DMS79 treated with DMSO at 0.1 percent for 48 hours (cell line): ENCODE measurements around the gene GCNA.
A peak's percentile ranks its signal among the peaks of the same experiment; 100 is the strongest.

ENCODE experiments used
- DNase-seq: peaks from one replicate; lab custom pipeline; 2025; lab: John Stamatoyannopoulos, UW

The GCNA gene

DNA sequence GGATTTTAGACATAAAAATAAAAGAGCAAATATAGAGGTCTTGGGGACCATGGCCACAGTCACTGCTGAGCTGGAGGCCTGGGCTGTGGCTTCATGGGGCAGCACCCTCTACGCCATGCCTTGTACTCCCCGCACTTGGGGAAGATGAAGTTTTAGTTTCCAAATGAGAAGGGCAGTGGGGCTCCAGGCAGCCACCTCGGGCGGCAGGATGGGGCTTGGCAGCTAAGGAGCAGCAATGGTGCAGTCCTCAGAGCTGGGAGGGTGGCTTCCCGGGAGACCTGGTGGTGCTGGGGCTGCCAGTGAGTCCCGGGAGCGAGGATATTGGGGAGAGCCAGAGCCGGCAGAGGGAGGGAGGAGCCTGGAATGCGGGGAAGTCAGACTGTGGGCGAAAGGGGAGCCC lies 37.7 kb downstream of the GCNA start:
- DNase-seq: no peak

DNA sequence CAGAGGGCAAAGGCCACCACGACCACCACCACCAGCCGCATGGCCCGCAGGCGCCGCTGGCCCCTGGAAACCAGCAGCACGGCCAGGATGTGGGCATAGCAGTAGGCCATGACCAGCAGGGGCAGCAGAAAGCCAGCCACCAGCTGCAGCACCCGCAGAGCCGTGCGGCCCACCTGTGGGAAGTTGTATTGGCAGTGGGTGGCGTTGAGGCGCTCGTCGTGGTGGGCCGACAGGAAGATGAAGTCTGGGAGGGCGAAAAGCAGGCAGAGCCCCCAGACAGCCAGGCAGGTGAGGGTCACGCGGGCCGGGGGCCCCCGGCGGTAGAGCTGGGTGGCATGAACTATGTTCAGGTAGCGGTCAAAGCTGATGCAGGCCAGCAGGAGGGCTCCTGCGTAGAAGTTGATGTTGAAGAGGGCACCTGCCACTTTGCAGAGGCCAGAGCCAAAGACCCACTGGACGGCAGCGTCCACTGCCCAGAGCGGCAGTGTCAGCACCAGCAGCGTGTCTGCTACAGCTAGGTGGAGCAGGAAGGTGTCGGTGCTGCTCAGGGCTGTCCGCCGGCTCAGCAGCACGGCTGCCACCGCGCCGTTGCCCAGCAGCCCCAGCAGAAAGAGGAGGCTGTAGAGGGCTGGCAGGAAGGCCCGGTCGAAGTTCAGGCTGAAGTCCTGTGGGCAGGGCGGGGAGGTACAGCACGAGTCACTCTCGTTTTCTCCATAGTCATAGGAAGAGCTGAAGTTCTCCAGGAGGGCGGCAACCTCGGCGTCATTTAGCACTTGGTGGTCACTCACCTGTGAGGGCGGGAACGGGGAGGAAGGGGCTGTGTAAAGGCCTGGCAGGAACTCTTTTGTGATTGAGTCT lies 38.7 kb downstream of the GCNA start:
- DNase-seq: no peak

- DNase-seq: no peak
Observed at GRCh38 chrX:71617742-71618141, 39.5 kb downstream of the GCNA start.

- no peak for DNase-seq
Observed at GRCh38 chrX:71618303-71618721, 40.1 kb downstream of the GCNA start, which contains the start of gene CXCR3. TSS of gene CXCR3 (minus strand) at chrX:71618511. CDS start at chrX:71618449, 62 bp downstream.

- no peak for DNase-seq
Observed at GRCh38 chrX:71618787-71619186, 40.5 kb downstream of the GCNA start.

GRCh38 chrX:71619193-71619592 lies 41.0 kb downstream of the GCNA start:
- no peak for DNase-seq

- no peak for DNase-seq
Observed at GRCh38 chrX:71619986-71620385, 41.7 kb downstream of the GCNA start.

GRCh38 chrX:71621603-71622002 lies 43.4 kb downstream of the GCNA start:
- no peak for DNase-seq

DNA sequence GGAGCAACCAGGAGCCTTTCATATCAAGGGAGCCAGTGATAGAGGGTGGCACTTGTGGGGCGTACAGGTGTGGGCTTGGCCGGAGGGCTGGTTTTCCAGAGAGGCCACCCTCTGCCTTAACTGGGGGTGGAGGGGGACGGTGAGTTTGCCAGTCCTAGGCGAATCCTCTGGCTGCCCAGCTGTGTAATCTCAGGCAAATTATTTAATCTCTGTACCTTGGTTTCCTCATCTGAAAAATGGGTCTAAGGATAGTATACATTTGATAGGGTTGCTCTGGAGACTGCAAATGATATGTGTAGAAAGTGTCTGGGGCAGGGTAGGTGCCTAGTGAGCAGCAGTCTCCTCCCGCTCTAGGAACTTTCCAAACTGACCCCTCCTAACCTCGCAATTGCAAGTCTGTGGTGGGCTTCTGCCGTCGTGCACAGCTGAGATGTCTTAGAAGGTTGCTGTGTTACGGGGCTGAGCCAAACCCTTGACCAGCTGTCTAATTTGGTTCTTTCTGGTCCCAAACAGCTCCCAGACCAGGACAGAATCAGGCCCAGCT lies 43.9 kb downstream of the GCNA start:
- DNase-seq: no peak

DNA sequence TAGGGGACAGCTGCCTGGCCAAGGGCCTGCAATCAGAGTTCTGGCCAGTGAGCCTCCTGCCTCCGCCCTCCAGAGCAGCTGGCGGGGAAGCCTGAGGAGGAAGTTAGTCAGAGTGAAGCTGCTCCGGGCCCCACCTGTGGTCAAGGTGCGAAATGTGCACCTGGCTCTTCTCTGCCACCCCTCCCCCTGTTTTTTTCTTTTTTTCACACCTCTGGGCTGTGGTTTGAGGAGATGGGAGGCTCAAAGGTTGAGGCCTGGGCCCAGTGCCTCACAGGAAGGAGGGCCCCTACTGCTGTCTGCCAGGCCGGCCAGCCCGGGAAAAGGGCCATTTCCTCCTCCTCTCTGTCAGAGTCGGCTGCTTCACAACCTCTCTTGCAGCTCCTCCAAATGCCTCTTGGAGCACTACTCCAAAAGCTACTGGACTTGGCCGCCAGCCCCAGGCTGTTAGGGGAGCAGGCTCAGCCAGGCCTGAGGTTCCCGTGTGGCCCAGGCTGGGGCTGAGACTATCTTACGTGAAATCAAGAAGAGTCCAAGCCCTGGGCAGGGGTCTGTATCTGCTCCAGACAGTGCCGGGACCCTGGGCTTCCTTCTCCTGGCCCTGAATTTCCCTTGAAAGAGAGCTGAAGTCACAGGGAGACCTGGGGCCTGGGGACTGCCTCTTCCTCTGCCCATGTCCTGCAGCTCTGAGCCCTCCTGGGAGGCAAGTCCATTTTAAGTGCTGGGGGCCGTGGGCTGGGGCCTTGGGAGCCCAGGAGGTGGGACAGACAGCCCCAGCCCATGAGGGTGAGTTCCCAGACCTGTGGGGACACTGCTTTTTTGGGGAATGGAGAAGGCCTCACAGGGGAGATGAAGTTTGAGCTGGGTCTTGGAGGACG lies 44.6 kb downstream of the GCNA start:
- DNase-seq: peak; percentile 82

- DNase-seq: no peak
Observed at GRCh38 chrX:71623714-71624113, 45.5 kb downstream of the GCNA start.

DNA sequence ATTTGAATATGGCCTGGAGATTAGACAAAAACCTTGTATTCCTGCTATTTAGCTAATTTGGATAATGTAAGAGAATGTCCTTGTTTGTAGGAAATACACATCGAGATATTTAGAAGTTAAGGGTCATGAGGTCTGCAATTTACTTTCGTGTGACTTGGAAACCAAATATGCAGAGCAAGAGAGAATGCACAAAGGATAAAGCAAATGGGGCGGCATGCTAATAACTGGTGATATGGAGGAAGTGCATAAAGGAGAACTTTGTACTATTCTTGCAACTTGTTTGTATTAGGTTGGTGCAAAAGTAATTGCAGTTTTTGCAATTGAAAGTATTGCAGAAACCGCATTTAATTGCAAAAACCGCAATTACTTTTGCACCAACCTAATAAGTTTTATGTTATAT lies 47.2 kb downstream of the GCNA start:
- no peak for DNase-seq

DNA sequence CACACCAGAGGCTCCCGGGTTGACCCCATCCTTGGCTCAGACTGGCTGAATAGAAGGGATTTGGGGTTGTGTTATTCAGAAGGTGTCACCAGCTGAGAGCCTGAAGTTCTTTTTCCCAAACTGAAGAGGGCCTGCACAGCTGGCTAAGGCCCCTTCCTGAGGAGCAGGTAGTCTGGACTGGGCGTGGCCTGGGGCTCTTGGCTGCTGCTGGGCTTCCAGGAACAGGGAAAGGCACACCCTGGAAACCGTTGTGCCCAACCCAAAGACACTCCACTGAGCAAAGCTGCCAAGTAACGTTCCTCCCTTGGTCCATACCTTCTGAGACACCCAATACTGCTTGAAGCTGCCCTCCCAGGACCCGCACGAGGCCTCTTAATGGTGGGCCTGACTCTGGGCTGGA lies 48.3 kb downstream of the GCNA start:
- DNase-seq: no peak

GRCh38 chrX:71627588-71628404 lies 49.6 kb downstream of the GCNA start:
- DNase-seq: no peak

DNA sequence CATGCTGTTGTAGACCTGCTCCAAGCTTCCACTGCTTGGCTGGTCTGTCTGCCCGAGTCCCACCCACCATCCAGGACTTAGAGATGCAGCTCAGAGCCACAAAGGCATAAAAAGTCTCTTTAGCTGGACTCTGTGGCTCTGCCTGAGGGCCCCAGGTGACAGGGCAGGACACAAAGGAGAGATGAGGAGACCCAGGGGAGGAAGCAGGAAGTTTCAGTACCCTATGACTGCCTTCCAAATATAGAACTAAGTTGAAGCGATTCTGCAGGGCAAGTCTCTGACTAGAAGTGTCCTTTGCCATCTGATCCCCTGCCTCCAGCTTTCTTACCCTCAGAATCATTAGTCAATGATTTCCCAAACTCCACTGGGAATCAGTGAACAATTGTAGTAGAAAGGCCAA lies 51.2 kb downstream of the GCNA start:
- DNase-seq: no peak

GRCh38 chrX:71632923-71633657 lies 54.9 kb downstream of the GCNA start:
- DNase-seq: peak; percentile 78

- DNase-seq: no peak
Observed at GRCh38 chrX:71634366-71634765, 56.1 kb downstream of the GCNA start.

- DNase-seq: peak; percentile 50
Observed at GRCh38 chrX:71636438-71637252, 58.4 kb downstream of the GCNA start.

- no peak for DNase-seq
Observed at GRCh38 chrX:71637253-71637618, 59.0 kb downstream of the GCNA start.

DNA sequence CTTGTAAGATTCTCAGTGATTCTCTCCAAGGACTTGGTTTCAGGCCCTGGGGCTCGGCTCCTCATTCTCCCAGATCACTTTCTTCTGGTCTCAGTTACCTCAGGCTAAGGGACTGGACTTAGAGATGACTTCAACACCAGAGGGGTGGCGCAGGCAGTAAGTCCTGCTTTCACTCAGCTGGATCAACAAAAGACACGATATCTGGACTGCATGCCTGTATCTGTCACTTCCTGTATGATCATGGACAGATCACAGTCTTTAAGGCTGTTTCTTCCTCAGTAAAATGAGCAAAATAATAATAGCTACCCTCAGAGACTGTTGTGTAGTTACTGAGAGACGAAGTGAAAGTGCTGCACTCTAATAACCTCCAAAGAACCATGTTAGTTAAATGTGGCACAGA lies 59.6 kb downstream of the GCNA start:
- no peak for DNase-seq
